GM23338 (cell line): ENCODE data around the gene TMEM131L. TPM values are rescaled to one million over a fixed set of nuclear protein-coding genes. Genes with fewer than 3 reads are reported as not detected.

Source experiments
- ATAC-seq: fragments of 200-7000 bp; cut with Tn5 transposase; 3 replicates; pipeline ENCODE4 v1.9.1; 2020
- DNase-seq: peaks from one replicate; pipeline ENCODE4 v3.0.0-alpha.2; 2015; ENCODE audit warnings: low spot score
- H2AFZ ChIP-seq: fragments of 200-600 bp; sonication (generic); 2 replicates; pipeline ENCODE4 v1.8.0; 2016; ENCODE audit warnings: antibody characterized with exemption, mild to moderate bottlenecking, moderate library complexity
- H3F3A ChIP-seq: fragments of 200-600 bp; sonication (generic); replicated peaks from 2 replicates; pipeline ENCODE4 v1.8.0; 2017; ENCODE audit warnings: antibody characterized with exemption, mixed run types, low read depth
- H3K27ac ChIP-seq: fragments of 200-600 bp; sonication (generic); 2 replicates; pipeline ENCODE4 v1.6.1; 2016; ENCODE audit warnings: low read depth
- H3K27me3 ChIP-seq: fragments of 200-600 bp; sonication (generic); 2 replicates; pipeline ENCODE4 v1.8.0; 2016; ENCODE audit warnings: mild to moderate bottlenecking, mixed run types, moderate library complexity; ENCODE audit not compliant: insufficient read depth
- H3K36me3 ChIP-seq: fragments of 200-600 bp; sonication (generic); 2 replicates; pipeline ENCODE4 v1.8.0; 2016; ENCODE audit warnings: mild to moderate bottlenecking; ENCODE audit not compliant: insufficient read depth
- H3K4me1 ChIP-seq: fragments of 200-600 bp; sonication (generic); 2 replicates; pipeline ENCODE4 v1.8.0; 2016; ENCODE audit warnings: mild to moderate bottlenecking, moderate library complexity; ENCODE audit not compliant: insufficient read depth
- H3K4me2 ChIP-seq: fragments of 200-600 bp; sonication (generic); 2 replicates; pipeline ENCODE4 v1.7.1; 2017; ENCODE audit warnings: mixed run types
- H3K4me3 ChIP-seq: fragments of 200-600 bp; sonication (generic); 2 replicates; pipeline ENCODE4 v1.6.1; 2016; ENCODE audit warnings: mixed run types
- H3K79me2 ChIP-seq: fragments of 200-600 bp; sonication (generic); replicated peaks from 2 replicates; pipeline ENCODE4 v1.8.0; 2017; ENCODE audit warnings: mild to moderate bottlenecking; ENCODE audit not compliant: insufficient read depth
- H3K9me2 ChIP-seq: fragments of 200-600 bp; sonication (generic); 2 replicates; pipeline ENCODE4 v1.8.0; 2017; ENCODE audit not compliant: insufficient read depth
- H4K20me1 ChIP-seq: fragments of 200-600 bp; sonication (generic); replicated peaks from 2 replicates; pipeline ENCODE4 v1.8.0; 2017; ENCODE audit warnings: mild to moderate bottlenecking; ENCODE audit not compliant: insufficient read depth
- H3K27ac Mint-ChIP-seq: 2 replicates; pipeline ENCODE4 v1.8.0; 2020; ENCODE audit warnings: inconsistent platforms, mild to moderate bottlenecking, moderate library complexity, mixed read lengths
- H3K27me3 Mint-ChIP-seq: 3 replicates; pipeline ENCODE4 v1.8.0; 2022; ENCODE audit warnings: low read depth, mild to moderate bottlenecking, moderate library complexity, mixed read lengths, inconsistent platforms; ENCODE audit not compliant: insufficient read depth, poor library complexity
- H3K36me3 Mint-ChIP-seq: 3 replicates; pipeline ENCODE4 v1.8.0; 2021; ENCODE audit warnings: low read depth, mild to moderate bottlenecking, inconsistent platforms, moderate library complexity, mixed read lengths
- H3K4me1 Mint-ChIP-seq: 3 replicates; pipeline ENCODE4 v1.8.0; 2020; ENCODE audit warnings: mild to moderate bottlenecking, inconsistent platforms, mixed read lengths
- H3K4me3 Mint-ChIP-seq: 3 replicates; pipeline ENCODE4 v1.8.0; 2021; ENCODE audit warnings: moderate library complexity, mild to moderate bottlenecking, inconsistent platforms, mixed read lengths
- H3K9me3 Mint-ChIP-seq: 3 replicates; pipeline ENCODE4 v1.8.0; 2020; ENCODE audit warnings: moderate library complexity, mild to moderate bottlenecking, inconsistent platforms, mixed read lengths
- EZH2 ChIP-seq: fragments of 200-600 bp; sonication (generic); IDR thresholded peaks from one replicate; pipeline ENCODE4 v1.8.0; 2017; ENCODE audit warnings: antibody characterized with exemption, mild to moderate bottlenecking, low read depth; ENCODE audit not compliant: unreplicated experiment
- EZH2phosphoT487 ChIP-seq: fragments of 200-600 bp; sonication (generic); IDR thresholded peaks from one replicate; pipeline ENCODE4 v1.8.1; 2018; ENCODE audit warnings: antibody characterized with exemption; ENCODE audit not compliant: unreplicated experiment
- JUNB ChIP-seq: IDR thresholded peaks from one replicate; pipeline ENCODE4 v1.6.1; 2016; ENCODE audit warnings: antibody characterized with exemption; ENCODE audit not compliant: unreplicated experiment
- POLR2AphosphoS5 ChIP-seq: IDR thresholded peaks from 2 replicates; pipeline ENCODE4 v1.6.1; 2016; ENCODE audit warnings: antibody characterized with exemption, low read depth
- REST ChIP-seq: IDR thresholded peaks from one replicate; pipeline ENCODE4 v1.6.1; 2018; ENCODE audit warnings: antibody characterized with exemption; ENCODE audit not compliant: unreplicated experiment
- STAT1 ChIP-seq: IDR thresholded peaks from one replicate; pipeline ENCODE4 v1.6.1; 2016; ENCODE audit warnings: antibody characterized with exemption; ENCODE audit not compliant: unreplicated experiment
- ZNF114 ChIP-seq: fragments of 250-450 bp; sonication (Bioruptor Pico); IDR thresholded peaks from 2 replicates; pipeline ENCODE4 v1.5.0; 2020; ENCODE audit warnings: mild to moderate bottlenecking, moderate library complexity
- ZNF462 ChIP-seq: fragments of 250-450 bp; sonication (Bioruptor Pico); IDR thresholded peaks from 2 replicates; pipeline ENCODE4 v1.5.0; 2020; ENCODE audit warnings: mild to moderate bottlenecking, moderate library complexity
- long read RNA-seq: library from polyadenylated mRNA; unstranded; transcript quantifications from one replicate; pipeline ENCODE4 v2.0.0, GENCODE V29; 2020; ENCODE audit not compliant: unreplicated experiment
- polyA plus RNA-seq: library from polyadenylated mRNA; unstranded; fragments of >200 nt; fragmentation: Nextera tagmentation; extraction: Ambion mirVana; gene quantifications from 2 replicates; pipeline ENCODE4 v1.2.1, GENCODE V29; 2016
- total RNA-seq: library from RNA; depleted of rRNA; stranded (reverse); fragments of >200 nt; shearing (Covaris generic); gene quantifications from 2 replicates; pipeline ENCODE4 v1.2.3, GENCODE V29; 2014; rRNA removed

TMEM131L gene, protein sequence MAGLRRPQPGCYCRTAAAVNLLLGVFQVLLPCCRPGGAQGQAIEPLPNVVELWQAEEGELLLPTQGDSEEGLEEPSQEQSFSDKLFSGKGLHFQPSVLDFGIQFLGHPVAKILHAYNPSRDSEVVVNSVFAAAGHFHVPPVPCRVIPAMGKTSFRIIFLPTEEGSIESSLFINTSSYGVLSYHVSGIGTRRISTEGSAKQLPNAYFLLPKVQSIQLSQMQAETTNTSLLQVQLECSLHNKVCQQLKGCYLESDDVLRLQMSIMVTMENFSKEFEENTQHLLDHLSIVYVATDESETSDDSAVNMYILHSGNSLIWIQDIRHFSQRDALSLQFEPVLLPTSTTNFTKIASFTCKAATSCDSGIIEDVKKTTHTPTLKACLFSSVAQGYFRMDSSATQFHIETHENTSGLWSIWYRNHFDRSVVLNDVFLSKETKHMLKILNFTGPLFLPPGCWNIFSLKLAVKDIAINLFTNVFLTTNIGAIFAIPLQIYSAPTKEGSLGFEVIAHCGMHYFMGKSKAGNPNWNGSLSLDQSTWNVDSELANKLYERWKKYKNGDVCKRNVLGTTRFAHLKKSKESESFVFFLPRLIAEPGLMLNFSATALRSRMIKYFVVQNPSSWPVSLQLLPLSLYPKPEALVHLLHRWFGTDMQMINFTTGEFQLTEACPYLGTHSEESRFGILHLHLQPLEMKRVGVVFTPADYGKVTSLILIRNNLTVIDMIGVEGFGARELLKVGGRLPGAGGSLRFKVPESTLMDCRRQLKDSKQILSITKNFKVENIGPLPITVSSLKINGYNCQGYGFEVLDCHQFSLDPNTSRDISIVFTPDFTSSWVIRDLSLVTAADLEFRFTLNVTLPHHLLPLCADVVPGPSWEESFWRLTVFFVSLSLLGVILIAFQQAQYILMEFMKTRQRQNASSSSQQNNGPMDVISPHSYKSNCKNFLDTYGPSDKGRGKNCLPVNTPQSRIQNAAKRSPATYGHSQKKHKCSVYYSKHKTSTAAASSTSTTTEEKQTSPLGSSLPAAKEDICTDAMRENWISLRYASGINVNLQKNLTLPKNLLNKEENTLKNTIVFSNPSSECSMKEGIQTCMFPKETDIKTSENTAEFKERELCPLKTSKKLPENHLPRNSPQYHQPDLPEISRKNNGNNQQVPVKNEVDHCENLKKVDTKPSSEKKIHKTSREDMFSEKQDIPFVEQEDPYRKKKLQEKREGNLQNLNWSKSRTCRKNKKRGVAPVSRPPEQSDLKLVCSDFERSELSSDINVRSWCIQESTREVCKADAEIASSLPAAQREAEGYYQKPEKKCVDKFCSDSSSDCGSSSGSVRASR (N-terminal part only)
- 32.2 and 35.0 TPM in 2 replicates for total RNA-seq
- 11.1 TPM in 2 replicates for polyA plus RNA-seq
- long read RNA-seq, partial matches to known transcripts = 6 of 8 reads
- long read RNA-seq, other reads (novel, unspliced or antisense) = 2 of 8 reads

- peaks cover 11% of the 10 kb centered on the region; the same call in 1 of the 2 replicates for H3K27me3 ChIP-seq
- H3K36me3 Mint-ChIP-seq = peaks cover 6% of the 10 kb centered on the region; the same call in 2 of the 3 replicates
- 0 out of 2 replicates have a peak within 1 kb of the TSS, but pooled peaks have one; percentile 60 for H3K27ac ChIP-seq
- H3K4me3 ChIP-seq = peak within 1 kb of the TSS; percentile 95
- DNase-seq (peak; percentile 82), ATAC-seq (peak; percentile 72)
- peaks cover 17% of the 10 kb centered on the region for H4K20me1 ChIP-seq
- H3K36me3 ChIP-seq = peaks cover 9% of the 10 kb centered on the region; the same call in 1 of the 2 replicates
- H3K27ac Mint-ChIP-seq = peak within 1 kb of the TSS; percentile 79
- H3F3A ChIP-seq = no peaks in the 10 kb centered on the region
- no peaks in the 10 kb centered on the region for H3K9me2 ChIP-seq
- peak within 1 kb of the TSS; percentile 100 for H2AFZ ChIP-seq
- peak within 1 kb of the TSS; percentile 97 for H3K4me2 ChIP-seq
- peaks cover 45% of the 10 kb centered on the region for H3K79me2 ChIP-seq
- H3K4me1 Mint-ChIP-seq = peaks cover 29% of the 10 kb centered on the region
- peaks cover 31% of the 10 kb centered on the region for H3K4me1 ChIP-seq
- peak within 1 kb of the TSS; percentile 93 for H3K4me3 Mint-ChIP-seq
- no peaks in the 10 kb centered on the region for H3K9me3 Mint-ChIP-seq
- H3K27me3 Mint-ChIP-seq = peaks cover 8% of the 10 kb centered on the region
- TF ChIP-seq JUNB (no peak), STAT1 (no peak), ZNF114 (CRISPR knock-in tag) (no peak), EZH2 (no peak), POLR2AphosphoS5 (peak; percentile 83), ZNF462 (no peak), EZH2phosphoT487 (no peak), REST (no peak)
These were observed at the start of gene TMEM131L for GRCh38 chr4:153466081-153466948. Gene TMEM131L, plus strand, starts transcription at chr4:153466360. Its CDS starts 38 bp downstream, at chr4:153466398.
